Measurements from ENCODE around the gene ZNF224. TPM values are rescaled to one million over a fixed set of nuclear protein-coding genes. Genes with fewer than 3 reads are reported as not detected.
A peak's percentile ranks its signal among the peaks of the same experiment; 100 is the strongest.

ZNF224 gene
- total and polyA plus RNA-seq, 2 of the 13 experiments (the other 11 are each of a cell fraction or from before 2014, with no cell fraction given) = 13.0 to 16.1 TPM

DNA sequence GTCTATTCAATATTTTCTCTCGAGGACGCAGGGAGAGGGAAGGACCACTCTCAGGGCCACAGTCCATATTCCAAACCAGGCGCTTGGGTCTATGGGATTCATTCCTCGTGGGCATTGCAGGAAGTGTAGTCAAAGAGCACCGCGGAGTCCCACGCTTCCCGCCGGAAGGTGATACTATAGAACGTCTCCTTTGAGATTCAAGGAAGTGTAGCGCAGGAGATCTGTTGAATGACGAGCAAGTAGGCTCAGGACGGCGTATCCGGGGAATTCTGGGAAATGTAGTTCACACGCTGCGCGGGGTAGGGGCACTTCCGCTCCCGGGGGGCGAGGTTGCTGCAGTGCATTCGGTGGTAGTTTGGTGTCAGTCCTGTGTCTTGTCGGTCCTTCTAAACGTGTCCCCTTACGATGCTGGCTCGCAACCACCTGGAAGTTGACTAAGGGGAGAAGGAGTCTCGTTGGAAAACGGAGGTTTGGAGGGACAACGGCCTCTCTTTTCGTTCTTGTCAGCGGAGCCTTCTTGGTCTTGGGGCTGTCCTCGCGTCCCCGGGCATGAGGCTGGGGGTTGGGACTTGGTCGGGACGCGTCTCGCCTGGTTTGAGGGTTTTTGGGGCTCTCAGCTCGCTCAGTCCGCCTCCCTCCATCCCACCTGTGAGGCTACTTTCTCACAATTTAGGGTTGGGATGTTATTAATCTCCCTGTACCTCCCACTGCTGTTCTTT lies 22.2 kb upstream of the ZNF224 start, which contains the start of gene ZNF284 (continued):
- TF ChIP-seq DZIP1 (CRISPR knock-in tag; IDR thresholded peaks at IDR 0.05) (no peak), ZNF569 (CRISPR knock-in tag; IDR thresholded peaks at IDR 0.05; ENCODE audit: borderline replicate concordance) (no peak), ZNF343 (CRISPR knock-in tag; IDR thresholded peaks at IDR 0.05) (no peak), MAZ (IDR thresholded peaks at IDR 0.05; ENCODE audit: borderline replicate concordance, low read depth, low read length) (peak; percentile 90), MAZ (CRISPR knock-in tag; IDR thresholded peaks at IDR 0.05; ENCODE audit: low read depth) (peak; percentile 77; the same call in 1 of the 2 replicates), MBD4 (IDR thresholded peaks at IDR 0.05; ENCODE audit: borderline replicate concordance, low read length) (no peak), MTF2 (CRISPR knock-in tag; IDR thresholded peaks at IDR 0.05; ENCODE audit: borderline replicate concordance) (no peak), RBAK (CRISPR knock-in tag; IDR thresholded peaks at IDR 0.05) (no peak), PHF20 (CRISPR knock-in tag; IDR thresholded peaks at IDR 0.05) (peak; percentile 90), KDM4B (CRISPR knock-in tag; IDR thresholded peaks at IDR 0.05) (0 out of 2 replicates have a peak, but pooled peaks have one; percentile 34), CHCHD3 (CRISPR knock-in tag; IDR thresholded peaks at IDR 0.05) (no peak), TAF1 (CRISPR knock-in tag; IDR thresholded peaks at IDR 0.05) (peak; percentile 55; the same call in 1 of the 2 replicates), ZNF75D (CRISPR knock-in tag; IDR thresholded peaks at IDR 0.05; ENCODE audit: borderline replicate concordance) (no peak), HDAC1 (CRISPR knock-in tag; IDR thresholded peaks at IDR 0.05) (peak; percentile 38; the same call in 1 of the 2 replicates), MAX (IDR thresholded peaks at IDR 0.05) (peak; percentile 58), ZNF598 (CRISPR knock-in tag; IDR thresholded peaks at IDR 0.05; ENCODE audit: borderline replicate concordance) (no peak), ZNF572 (CRISPR knock-in tag; IDR thresholded peaks at IDR 0.05) (no peak), HOXA7 (CRISPR knock-in tag; IDR thresholded peaks at IDR 0.05) (no peak), ZNF430 (CRISPR knock-in tag; IDR thresholded peaks at IDR 0.05) (no peak), GATAD1 (CRISPR knock-in tag; IDR thresholded peaks at IDR 0.05) (peak; percentile 83)
- TF ChIP-seq, protein P1, sequence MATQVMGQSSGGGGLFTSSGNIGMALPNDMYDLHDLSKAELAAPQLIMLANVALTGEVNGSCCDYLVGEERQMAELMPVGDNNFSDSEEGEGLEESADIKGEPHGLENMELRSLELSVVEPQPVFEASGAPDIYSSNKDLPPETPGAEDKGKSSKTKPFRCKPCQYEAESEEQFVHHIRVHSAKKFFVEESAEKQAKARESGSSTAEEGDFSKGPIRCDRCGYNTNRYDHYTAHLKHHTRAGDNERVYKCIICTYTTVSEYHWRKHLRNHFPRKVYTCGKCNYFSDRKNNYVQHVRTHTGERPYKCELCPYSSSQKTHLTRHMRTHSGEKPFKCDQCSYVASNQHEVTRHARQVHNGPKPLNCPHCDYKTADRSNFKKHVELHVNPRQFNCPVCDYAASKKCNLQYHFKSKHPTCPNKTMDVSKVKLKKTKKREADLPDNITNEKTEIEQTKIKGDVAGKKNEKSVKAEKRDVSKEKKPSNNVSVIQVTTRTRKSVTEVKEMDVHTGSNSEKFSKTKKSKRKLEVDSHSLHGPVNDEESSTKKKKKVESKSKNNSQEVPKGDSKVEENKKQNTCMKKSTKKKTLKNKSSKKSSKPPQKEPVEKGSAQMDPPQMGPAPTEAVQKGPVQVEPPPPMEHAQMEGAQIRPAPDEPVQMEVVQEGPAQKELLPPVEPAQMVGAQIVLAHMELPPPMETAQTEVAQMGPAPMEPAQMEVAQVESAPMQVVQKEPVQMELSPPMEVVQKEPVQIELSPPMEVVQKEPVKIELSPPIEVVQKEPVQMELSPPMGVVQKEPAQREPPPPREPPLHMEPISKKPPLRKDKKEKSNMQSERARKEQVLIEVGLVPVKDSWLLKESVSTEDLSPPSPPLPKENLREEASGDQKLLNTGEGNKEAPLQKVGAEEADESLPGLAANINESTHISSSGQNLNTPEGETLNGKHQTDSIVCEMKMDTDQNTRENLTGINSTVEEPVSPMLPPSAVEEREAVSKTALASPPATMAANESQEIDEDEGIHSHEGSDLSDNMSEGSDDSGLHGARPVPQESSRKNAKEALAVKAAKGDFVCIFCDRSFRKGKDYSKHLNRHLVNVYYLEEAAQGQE (IDR thresholded peaks at IDR 0.05; ENCODE audit: borderline replicate concordance in 1 of 2, low read depth in 1 of 2, low read length in 2 of 2) = no peak
- TF ChIP-seq, protein P2, sequence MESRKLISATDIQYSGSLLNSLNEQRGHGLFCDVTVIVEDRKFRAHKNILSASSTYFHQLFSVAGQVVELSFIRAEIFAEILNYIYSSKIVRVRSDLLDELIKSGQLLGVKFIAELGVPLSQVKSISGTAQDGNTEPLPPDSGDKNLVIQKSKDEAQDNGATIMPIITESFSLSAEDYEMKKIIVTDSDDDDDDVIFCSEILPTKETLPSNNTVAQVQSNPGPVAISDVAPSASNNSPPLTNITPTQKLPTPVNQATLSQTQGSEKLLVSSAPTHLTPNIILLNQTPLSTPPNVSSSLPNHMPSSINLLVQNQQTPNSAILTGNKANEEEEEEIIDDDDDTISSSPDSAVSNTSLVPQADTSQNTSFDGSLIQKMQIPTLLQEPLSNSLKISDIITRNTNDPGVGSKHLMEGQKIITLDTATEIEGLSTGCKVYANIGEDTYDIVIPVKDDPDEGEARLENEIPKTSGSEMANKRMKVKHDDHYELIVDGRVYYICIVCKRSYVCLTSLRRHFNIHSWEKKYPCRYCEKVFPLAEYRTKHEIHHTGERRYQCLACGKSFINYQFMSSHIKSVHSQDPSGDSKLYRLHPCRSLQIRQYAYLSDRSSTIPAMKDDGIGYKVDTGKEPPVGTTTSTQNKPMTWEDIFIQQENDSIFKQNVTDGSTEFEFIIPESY (CRISPR knock-in tag; IDR thresholded peaks at IDR 0.05) = peak; percentile 17; the same call in 1 of the 2 replicates

All from HepG2 (cell line).